ENCODE measurements around the gene ADAM12.

ADAM12 gene, protein sequence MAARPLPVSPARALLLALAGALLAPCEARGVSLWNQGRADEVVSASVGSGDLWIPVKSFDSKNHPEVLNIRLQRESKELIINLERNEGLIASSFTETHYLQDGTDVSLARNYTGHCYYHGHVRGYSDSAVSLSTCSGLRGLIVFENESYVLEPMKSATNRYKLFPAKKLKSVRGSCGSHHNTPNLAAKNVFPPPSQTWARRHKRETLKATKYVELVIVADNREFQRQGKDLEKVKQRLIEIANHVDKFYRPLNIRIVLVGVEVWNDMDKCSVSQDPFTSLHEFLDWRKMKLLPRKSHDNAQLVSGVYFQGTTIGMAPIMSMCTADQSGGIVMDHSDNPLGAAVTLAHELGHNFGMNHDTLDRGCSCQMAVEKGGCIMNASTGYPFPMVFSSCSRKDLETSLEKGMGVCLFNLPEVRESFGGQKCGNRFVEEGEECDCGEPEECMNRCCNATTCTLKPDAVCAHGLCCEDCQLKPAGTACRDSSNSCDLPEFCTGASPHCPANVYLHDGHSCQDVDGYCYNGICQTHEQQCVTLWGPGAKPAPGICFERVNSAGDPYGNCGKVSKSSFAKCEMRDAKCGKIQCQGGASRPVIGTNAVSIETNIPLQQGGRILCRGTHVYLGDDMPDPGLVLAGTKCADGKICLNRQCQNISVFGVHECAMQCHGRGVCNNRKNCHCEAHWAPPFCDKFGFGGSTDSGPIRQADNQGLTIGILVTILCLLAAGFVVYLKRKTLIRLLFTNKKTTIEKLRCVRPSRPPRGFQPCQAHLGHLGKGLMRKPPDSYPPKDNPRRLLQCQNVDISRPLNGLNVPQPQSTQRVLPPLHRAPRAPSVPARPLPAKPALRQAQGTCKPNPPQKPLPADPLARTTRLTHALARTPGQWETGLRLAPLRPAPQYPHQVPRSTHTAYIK

DNA sequence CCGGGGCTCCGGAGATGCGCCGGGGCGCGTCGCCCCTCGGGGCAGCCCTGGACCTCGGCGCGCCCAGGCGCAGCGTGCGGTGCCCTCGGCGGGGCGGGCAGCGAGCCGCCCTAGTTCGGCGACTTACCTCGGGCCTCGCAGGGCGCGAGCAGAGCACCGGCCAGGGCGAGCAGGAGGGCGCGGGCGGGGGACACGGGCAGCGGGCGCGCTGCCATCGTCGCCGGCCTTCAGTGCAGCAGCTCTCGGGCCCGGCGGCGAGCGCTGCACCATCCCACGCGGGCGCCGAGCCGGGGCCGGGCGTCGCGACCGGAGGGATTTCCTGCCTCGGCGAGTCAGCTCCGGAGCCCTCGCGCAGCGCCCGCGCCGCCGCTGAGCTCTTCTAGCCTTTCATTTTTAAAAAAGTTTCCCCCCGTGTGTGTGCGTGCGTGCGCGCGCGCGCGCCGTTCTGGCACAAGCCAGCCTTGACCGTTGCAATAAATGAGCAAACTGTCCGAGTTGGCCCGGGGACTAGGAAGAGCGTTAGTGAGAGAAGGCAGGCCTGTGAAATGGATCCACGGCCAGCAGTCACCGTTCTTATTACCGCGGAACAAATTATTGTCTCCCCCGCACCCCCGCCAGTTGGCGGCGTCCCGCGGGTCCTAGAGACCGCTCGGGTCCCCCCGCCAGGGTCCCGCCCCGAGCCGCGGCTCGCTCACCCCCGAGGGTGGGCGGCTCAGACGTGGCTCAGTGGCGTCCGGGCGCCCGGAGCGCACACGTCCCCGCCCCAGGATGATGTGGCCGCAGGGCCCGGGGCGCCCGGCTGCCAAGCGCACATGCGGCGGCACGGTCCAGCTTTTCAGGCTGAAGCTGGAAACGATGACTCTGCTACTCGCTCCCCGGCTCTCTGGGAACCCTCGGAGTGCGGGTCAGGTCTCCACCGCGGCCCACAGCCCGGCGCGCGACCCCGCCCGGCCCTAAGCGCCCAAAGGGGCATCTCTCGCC lies at the start of gene ADAM12:
TSS of gene ADAM12 (minus strand) at position 547 of the 981 bp plus-strand sequence. CDS start at position 215, 332 bp downstream.
- DNase-seq, result peak; percentile 9

DNA sequence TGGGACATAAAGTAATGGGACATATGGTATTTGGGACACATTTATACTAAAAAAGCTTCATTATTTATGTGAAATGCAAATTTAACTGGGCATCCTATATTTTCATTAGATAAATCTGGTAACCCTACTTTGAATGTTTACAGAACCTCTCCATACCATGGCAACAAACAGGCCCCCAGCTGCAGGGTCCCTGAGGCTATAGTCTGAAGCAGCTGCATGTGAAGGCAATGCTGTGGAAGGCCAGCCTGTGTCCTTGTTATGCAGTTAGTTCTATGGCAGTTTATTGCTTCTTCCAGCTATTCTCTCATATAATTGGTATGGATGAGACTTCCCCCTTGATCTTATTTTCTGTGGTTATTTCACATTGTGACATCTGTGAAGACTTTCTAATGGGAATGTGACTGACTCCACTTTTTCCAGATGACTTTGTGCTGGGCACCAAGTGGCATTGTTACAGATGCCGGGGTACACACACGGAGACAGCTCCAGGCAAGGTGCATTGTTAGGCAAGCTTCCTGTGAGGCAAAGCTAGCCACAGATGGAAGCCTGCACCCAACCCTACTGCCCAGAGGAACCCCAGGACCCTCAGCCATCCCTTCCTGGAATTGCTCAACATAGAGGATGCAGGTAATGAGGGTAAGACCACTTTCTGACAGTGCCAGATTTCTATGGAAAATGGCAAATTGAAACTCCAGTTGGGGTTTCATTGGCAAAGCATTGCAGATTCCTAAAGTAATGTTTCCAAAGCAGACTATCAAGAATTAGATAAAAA lies 49.5 kb upstream of the ADAM12 start:
- DNase-seq, result no peak

DNA sequence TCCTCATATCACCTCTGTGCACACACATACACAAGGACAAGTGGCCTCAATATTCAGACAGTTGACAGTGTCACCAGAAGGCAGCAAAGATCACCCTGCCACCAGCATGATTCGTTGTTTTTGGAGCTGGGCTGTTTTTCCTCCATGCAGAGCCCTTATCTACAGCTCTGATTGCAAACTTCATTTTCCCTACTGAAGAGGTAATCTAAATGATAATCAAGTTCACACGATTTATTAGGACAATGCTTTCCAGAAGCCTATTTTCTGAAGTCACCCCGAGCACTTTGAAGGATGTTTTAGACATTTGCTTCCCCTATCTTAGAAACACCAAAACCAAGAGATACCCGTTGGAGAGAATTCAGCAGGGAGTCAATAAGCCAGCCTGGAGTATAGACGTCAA lies 46.0 kb upstream of the ADAM12 start:
- no peak for DNase-seq

DNA sequence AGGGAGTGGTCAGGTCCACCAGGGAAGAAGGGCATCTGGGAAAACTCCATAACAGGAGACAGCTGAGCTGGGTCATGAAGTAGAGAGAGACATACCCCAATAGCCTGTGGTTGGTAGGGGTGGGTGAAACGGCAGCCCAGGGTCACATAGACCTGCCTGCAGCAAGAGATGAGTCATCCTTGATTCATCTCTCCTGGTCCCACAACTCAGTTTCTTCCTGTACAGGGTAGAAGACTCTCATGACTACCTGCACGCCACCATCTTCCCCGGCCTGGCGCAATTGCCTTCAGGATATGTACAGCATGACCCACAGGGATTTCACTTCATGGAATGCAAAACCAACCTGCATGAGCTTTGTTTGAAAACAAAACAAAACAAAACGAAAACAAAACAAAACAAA lies 45.1 kb upstream of the ADAM12 start:
- DNase-seq, result no peak

DNA sequence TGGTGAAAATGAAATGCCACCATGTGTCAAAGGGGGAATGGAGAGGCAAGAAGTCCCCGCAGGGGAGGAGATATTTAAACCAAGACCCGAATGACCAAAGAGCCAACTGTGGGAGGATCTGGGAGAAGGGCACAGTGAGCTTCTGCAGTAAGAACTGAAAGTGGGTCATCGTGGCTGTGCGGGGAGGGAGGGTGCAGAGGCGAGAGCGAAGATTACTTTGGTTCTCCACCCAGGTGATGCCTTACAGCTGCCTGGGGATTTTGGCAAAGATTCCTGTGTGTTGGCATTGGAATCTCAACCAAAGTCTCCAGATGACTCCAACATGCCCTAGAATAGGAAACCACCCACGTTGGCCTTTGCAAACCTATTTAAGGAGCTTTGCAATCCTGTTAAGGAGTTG lies 44.2 kb upstream of the ADAM12 start:
- no peak for DNase-seq

DNA sequence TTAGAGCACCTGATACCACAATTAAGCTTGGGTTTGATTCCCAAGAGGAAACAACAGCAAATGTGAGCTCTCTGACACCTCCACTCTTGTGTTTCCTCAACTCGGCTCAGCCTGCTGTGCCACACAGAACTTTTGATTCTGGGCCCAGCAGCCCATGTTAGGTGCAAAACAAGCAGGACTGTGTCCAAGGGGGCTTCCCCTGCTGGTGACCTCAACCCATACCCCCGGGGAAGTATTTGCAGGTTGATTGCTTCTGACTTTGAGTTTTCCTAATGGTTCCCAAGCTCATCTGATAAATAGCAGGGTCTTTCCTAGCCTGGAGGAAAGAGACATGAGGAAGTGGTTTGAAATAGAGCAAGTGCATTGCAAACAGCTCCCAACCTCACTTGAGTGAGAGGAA lies 43.5 kb upstream of the ADAM12 start:
- no peak for DNase-seq

DNA sequence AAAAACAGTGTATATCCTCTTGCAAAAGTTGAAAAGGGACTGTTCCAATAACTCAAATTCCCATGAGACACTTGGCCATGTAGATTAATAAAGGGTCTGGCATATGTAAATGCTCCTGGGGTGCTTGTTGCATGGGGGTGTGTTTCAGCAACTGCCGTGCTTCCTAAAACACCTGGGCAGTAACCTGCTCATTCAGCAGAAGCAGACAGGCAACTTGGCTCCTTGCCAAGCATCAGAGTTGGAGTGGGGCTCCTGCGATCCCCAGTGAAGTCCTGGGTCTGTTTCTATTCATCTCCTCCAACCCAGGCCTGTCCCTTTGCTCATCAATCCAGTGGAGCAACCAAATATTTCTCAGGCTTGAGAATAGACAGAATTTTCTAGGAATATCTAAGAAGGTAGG lies 42.2 kb upstream of the ADAM12 start:
- no peak for DNase-seq

DNA sequence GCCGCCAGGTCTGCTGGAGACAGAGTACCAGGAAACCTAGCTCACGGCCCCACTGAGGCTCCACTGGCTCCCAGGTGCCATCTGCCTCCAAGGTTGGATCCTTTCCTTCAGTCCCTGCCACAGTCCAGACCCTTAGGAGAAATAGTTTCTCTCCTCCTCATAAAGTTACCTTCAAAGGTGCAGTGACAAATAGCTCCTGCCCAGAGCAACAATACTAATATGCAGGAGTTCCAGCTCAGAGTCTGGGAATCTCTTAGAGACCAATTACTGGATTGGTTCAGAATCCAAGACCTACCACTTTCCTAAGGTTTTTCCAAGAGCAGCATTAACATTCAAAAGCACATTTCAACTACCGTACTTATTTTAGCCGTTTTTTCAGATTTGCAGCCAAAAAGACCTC lies 41.0 kb upstream of the ADAM12 start:
- no peak for DNase-seq

DNA sequence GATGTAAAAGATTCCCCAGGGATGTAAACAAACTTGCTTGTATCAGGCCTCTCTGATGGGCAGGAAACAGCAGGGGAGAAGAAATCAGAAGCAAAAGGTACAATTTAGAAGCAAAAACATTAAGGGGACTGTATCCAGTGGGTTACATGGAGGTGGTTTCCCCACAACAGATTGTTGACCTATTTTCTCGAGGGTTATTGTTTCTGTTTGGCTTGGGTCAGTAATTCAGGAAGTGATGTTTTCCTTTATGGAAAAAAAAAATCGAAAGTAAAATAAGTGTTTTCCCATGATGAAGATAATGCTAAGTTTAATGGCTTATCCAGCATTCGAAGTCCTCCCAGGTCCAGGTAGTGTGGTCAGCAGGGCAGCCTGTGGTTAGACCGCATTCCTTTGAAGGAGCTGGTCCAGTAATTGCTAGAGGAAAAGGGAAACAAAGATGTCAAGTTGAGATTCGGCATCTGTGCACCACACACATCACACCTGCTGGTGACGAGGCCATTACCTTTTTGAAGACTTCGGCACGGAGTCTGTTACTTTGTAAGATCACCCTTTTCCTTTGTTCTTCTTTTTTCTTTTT lies 37.3 kb upstream of the ADAM12 start:
- DNase-seq, result no peak

DNA sequence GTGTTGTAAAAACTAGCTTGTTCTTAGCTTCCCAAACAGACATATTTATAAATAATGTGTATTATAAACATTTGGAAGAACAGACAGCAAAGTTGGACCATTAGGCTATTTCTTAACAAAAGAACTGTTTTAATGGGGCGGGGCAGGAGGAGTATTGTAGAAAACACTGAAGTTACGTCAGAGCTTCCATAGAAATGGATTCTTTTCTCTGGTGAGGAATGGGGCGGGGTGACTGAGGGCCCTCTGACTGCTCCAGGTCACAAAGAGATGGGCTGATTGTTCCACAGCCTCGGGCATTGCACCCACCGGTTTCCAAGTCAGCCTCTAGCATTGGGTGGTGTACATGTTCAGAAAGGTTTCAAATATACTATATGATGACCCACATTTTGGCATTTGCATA lies 36.8 kb upstream of the ADAM12 start:
- no peak for DNase-seq

DNA sequence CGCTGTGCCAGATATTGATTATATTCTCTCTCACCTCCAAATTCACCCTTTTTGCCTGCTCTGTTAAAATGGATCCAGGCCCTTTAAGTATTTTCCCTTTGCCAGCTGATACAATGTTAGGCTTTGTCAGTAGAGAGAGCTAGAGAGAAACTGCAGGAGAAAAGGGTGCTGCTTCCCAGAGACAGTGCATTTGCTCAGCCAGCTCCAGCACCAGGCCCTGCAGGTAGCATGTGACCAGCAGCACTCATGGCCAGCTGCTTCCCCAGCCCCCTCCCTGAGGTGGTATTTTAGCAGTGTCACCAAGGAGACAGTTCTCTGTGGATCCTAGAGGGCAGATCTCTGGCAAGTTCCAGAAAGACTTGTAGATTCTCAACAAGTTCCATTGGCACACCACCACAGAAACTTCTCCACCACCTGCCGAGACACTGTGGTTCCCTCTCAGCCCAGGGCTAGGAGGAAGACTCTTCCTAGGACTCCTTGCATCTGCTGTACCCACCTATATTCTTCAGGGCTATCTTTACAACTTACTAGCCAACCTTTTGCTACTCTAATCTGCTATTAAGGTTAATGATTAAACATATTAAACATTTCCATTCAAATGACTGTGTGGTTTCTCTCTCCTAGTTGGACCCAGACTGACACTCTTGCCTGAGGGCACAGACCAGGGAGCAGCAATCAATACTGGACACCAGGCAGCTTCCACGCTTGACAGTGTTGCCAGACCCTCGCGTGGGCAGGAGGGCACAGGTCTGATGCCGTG lies 35.6 kb upstream of the ADAM12 start:
- DNase-seq, result no peak

DNA sequence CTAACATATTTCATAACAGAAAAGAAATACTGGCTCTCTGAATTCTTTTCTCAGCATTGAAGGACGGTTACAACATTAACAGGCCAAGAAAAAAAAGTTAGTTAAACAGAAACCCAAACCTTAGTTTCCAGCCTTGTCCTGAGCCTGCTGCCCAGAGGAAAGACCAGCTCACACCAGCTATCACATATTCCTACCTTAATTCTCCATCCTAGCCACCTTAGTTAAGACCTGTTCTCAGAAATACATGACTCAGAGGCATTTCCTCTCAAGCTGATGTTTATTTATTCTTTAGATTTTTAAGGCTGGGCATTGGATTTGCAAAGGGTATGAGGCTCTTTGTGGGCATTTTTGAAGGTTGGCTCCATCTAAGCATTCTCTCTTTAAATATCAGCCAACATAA lies 34.3 kb upstream of the ADAM12 start:
- DNase-seq, result no peak

DNA sequence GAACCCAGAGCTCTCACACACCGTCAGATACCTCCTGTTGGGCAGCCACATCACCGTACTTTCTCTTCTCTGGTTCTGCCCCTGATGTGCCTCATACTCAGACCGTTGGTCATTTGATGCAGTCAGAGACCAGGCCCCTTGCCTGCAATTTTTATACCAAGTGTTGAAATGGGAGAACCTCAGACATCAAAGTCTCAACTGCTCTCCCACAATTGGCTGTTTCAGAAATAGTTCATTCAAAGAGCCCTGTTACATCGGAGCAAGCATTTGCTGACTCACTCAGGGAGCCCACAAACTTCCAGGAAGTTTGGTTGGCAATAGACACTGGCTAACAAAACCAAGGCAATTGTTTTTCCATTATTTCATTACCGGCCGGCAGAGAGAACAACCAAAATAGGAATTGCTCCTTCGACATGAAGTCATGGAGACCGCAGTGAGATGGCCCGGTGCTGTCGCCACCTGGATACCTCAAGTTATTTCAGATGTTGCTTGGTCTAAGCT lies 33.5 kb upstream of the ADAM12 start:
- DNase-seq, result no peak

DNA sequence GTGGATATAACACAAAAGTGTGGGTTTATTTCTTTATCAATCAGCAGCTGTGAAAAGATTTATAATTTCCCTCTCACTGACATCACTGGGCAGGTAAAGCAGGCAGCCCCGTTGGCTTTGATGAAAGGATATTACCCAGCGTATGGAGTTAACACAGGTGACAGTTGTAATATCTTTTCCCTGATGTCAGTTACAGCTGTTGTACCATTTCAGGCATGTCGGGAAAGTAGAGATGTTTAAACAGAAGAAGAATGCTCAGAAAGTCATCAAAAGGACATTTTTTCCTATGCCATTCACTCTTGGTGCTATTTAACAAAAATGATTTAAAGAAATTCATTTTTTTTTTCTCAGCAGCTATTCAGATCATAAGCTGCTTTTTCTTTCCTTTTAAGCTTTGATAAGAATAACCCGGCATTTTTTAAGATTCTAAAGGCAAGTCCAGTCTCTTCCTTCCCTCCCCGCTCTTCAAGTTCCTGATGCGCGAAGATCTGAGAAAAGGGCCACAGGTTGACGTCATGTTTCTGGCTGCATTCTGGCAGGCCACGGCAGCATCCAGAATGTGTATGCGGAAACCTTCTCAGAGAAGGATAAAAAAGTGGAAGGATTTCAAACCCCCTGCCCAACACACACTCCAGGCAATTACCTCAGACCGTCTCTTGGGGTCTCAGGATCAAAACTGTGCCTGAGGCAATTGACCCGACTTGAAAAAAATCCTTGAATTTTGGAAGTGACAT lies 32.5 kb upstream of the ADAM12 start:
- no peak for DNase-seq

DNA sequence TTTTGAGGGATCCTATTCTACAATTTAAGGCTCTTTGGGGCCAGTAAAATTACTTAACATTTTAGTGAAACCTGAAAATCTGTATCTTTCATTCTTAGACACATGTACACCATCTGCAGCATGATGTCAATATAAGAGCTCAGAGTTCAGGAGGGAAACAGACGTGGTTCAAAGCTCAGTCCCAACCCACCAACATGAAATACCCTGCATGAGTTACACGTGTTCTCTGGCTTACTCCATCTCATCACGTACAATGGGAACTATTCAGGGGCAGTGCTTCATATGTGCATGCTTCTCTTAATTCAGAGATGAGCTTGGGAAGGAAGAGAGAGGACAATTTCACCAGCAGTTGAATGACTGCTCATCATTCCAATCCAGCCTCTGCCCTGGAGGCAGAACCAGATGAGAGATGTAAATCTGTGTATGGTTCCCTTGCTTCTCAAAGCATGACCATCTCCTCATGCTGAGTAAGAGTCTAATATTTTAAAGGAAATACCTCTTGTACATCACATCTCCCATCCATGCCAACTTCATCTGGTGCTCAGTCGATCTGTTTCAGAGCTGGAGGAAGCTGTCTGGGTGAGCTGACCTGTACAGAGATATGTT lies 29.0 kb upstream of the ADAM12 start:
- no peak for DNase-seq

DNA sequence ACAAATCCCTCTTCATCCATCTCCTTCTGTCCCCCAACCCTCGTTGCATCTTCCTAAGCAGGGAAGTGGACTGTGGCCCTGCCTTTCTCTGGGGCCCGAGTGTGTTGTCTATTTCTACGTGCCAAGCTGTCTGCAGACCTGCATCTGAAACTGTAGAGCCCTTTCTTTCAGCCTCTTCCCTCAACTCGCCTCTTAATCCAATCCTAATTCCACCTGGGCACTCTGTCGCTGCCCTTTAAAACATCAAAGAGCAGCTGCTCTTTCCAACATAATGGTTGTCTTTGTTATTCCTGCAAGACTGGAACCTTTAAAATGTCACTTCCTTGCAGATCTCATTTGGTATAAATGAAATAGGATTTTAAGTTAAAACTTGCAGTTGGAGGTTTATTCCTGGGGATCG lies 21.5 kb upstream of the ADAM12 start:
- DNase-seq, result no peak

DNA sequence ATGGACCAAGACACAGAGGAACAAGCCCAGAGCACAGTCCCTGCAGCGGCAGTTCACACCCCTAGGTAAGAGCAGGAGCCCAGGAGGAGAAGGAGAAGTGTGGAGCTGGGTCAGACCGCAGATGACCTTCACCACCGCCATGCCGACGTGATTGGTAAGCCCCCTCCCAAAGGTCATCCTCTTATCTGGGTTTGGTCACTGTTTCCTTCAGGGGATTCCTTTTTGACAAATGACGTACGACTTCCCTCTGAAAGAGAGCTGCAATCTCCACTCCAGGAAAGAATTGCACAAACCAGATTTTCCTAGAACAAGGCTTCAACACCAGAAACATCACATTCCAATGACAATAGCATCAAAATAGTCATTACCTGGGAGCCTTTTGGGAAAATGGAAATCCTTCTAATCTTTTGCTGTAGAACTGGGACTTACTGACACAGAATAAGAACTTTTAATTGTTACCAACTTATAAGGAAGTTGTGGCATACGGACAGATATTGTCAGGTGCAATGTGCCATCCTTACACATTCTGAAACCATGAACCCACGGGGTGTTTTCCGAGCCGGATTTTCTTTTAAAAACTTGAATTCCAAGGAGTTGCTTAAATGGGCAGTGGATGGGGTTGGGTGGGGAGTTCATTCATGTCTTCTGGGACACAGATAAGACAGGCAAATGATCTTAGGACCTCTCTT lies 20.8 kb upstream of the ADAM12 start:
- no peak for DNase-seq

DNA sequence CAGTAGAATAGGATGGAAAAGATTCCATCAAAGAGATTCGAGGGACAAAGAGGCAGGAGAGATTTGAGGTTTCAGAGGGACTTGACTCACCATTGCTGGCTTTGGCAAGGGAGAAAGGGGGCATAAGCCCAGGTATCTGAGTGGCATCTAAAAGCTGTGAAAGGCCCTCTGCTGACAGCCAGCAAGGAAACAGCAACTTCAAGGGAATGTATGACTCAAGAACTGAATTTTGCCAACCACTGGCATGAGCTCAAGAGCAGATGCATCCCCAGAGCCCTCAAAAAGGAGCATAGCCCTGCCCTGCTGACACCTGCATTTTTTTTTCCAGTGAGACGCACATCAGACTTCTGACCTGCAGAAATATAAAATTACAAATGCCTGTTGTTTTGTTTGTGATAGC lies 19.6 kb upstream of the ADAM12 start:
- DNase-seq, result no peak

DNA sequence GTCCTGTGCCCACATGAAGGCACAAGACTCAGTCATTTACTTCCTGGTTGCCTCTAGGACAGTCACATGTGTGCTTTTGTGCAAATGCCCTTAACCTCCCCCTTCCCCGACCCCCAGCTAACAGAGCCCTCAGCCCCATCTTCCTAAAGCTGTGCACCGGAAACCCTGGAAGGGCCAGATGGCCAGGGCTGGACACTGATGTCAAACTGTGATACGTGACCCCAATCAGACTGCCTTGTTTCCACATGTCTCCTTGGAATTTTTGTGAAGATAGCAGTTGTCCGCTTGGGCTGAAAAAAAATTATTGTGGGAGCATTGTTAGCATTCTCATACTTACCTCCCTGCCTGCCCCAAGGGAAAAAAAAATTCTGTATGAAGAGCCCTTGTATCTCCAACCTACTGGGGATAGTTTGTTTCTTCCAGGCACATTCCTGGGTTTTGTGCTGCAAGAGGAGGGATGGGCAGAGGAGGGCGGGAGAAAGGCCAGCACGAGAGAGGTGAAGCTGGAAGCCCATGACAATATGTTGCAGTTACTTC lies 17.0 kb upstream of the ADAM12 start:
- DNase-seq, result no peak

Data from stimulated activated CD4-positive, alpha-beta T cell treated with anti-CD3 and anti-CD28 coated beads, Interleukin-4, amount 100 ng/mL, for 1 hour (primary cell).